ENCODE measurements around the gene RNASET2. TPM values are rescaled to one million over a fixed set of nuclear protein-coding genes. Genes with fewer than 3 reads are reported as not detected.
A peak's percentile ranks its signal among the peaks of the same experiment; 100 is the strongest.

RNASET2 gene
- total and polyA plus RNA-seq, 4 donors = 55.2 to 92.1 (median 77.8) TPM

- peaks cover 0 to 2% (median 0%) of the 10 kb centered on the region in 4 donors for H3K9me3 ChIP-seq (ENCODE audit: control insufficient read depth in 4 of 4, insufficient read depth in 3 of 4, low read length in 3 of 4)
- 88 to 89% methylated on average over 21 of the region's 21 CpGs for WGBS, 2 donors
- peaks cover 0 to 8% (median 2%) of the 10 kb centered on the region in 4 donors for H3K36me3 ChIP-seq (ENCODE audit: control insufficient read depth in 4 of 4, insufficient read depth in 4 of 4, low read length in 4 of 4)
- peak overlapping the region in 1 of 2 donors; percentile 0 for H3K27ac ChIP-seq (ENCODE audit: low read depth in 1 of 2, low read length in 1 of 2)
- H3K27me3 ChIP-seq (ENCODE audit: control insufficient read depth in 3 of 3, insufficient read depth in 3 of 3, low read length in 2 of 3) = no peaks in the 10 kb centered on the region
- ATAC-seq (ENCODE audit: insufficient read depth, low FRiP score) (no peak), DNase-seq (no peak)
- H3K4me1 ChIP-seq (ENCODE audit: control insufficient read depth in 5 of 5, insufficient read depth in 5 of 5, low read length in 5 of 5) = no peaks in the 10 kb centered on the region
- TF ChIP-seq CTCF (IDR thresholded peaks at IDR 0.05; ENCODE audit: control extremely low read depth, extremely low read depth) = no peak
- no peak overlapping the region for H3K4me3 ChIP-seq
- no peak overlapping the region for H3K9ac ChIP-seq (ENCODE audit: insufficient read depth in 1 of 2, low read length in 2 of 2)
These were observed 27.5 kb downstream of the RNASET2 start for GRCh38 chr6:166928644-166929541.

DNA sequence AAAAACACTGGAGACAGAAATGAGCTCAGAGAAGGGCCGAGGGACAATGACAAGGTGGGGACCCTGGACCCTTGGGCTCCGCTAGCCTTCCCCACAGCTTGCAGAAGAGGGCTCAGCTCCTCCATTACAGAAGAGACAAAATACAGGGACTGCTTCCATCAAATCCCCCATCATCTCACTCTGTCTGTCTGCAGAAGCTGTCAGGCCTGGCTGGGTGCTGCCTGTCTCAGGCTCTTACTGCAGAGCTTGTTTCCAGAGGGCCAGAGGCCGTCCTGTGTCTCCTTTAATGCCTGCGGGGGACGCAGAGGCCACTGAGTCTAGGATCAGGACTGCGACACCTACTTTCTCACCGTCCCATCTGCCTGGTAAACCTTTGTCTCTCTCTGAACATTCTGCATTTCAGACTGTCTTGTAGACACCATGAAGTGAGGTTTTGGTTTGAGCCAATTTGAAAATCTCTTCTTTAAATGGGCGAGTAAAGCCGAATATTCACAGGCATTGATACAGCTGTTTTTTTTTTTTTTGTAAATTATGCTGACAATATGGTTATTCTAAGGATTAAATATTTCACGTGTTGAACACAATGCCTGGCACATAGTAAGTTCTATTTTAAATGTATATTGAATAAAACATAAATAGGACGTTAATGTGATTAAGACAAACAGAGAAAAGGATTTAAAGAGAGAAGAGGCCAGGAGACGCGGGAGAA, 28.3 kb downstream of the RNASET2 start:
- 87 to 90% methylated on average over 13 of the region's 13 CpGs for WGBS, 2 donors

GRCh38 chr6:166927240-166927934, 29.0 kb downstream of the RNASET2 start:
- no peak for DNase-seq
- Histone ChIP-seq H3K9me3 (ENCODE audit: control insufficient read depth in 4 of 4, insufficient read depth in 3 of 4, low read length in 3 of 4) (peaks cover 0 to 2% (median 0%) of the 10 kb centered on the region in 4 donors), H3K4me3 (no peak overlapping the region), H3K4me1 (ENCODE audit: control insufficient read depth in 5 of 5, insufficient read depth in 5 of 5, low read length in 5 of 5) (no peaks in the 10 kb centered on the region), H3K27ac (ENCODE audit: low read depth in 1 of 2, low read length in 1 of 2) (peak overlapping the region in 1 of 2 donors; percentile 25), H3K36me3 (ENCODE audit: control insufficient read depth in 4 of 4, insufficient read depth in 4 of 4, low read length in 4 of 4) (peaks cover 0 to 8% (median 2%) of the 10 kb centered on the region in 4 donors), H3K9ac (ENCODE audit: insufficient read depth in 1 of 2, low read length in 2 of 2) (no peak overlapping the region), H3K27me3 (ENCODE audit: control insufficient read depth in 3 of 3, insufficient read depth in 3 of 3, low read length in 2 of 3) (no peaks in the 10 kb centered on the region)
- no peak for TF ChIP-seq CTCF (IDR thresholded peaks at IDR 0.05; ENCODE audit: control extremely low read depth, extremely low read depth)
- no peak for ATAC-seq (ENCODE audit: insufficient read depth, low FRiP score)
- 76 to 82% methylated on average over 12 of the region's 12 CpGs for WGBS, 2 donors

More for the DNA sequence above, 28.3 kb downstream of the RNASET2 start:
- H3K9me3 ChIP-seq (ENCODE audit: control insufficient read depth in 4 of 4, insufficient read depth in 3 of 4, low read length in 3 of 4) = peaks cover 0 to 2% (median 0%) of the 10 kb centered on the region in 4 donors
- no peak for ATAC-seq (ENCODE audit: insufficient read depth, low FRiP score)
- H3K36me3 ChIP-seq (ENCODE audit: control insufficient read depth in 4 of 4, insufficient read depth in 4 of 4, low read length in 4 of 4) = peaks cover 0 to 8% (median 2%) of the 10 kb centered on the region in 4 donors
- peak overlapping the region in 1 of 2 donors; percentile 14 for H3K27ac ChIP-seq (ENCODE audit: low read depth in 1 of 2, low read length in 1 of 2)
- H3K4me3 ChIP-seq = no peak overlapping the region
- TF ChIP-seq CTCF (IDR thresholded peaks at IDR 0.05; ENCODE audit: control extremely low read depth, extremely low read depth) = no peak
- H3K27me3 ChIP-seq (ENCODE audit: control insufficient read depth in 3 of 3, insufficient read depth in 3 of 3, low read length in 2 of 3) = no peaks in the 10 kb centered on the region
- H3K9ac ChIP-seq (ENCODE audit: insufficient read depth in 1 of 2, low read length in 2 of 2) = no peak overlapping the region
- no peaks in the 10 kb centered on the region for H3K4me1 ChIP-seq (ENCODE audit: control insufficient read depth in 5 of 5, insufficient read depth in 5 of 5, low read length in 5 of 5)
- DNase-seq = no peak
